GM18867 (cell line): ENCODE results near the gene LRIG1.

Source experiments
- ATAC-seq: cut with Tn5 transposase; IDR thresholded peaks from one replicate; pipeline ENCODE4 v1.9.1; 2021; ENCODE audit warnings: mild to moderate bottlenecking, moderate library complexity; ENCODE audit not compliant: unreplicated experiment

The LRIG1 gene

GRCh38 chr3:66507423-66508260 lies 6.8 kb upstream of the LRIG1 start:
- ATAC-seq: no peak

- ATAC-seq: no peak
Observed at GRCh38 chr3:66506154-66506553, 5.3 kb upstream of the LRIG1 start.

- no peak for ATAC-seq
Observed at GRCh38 chr3:66504850-66505641, 4.2 kb upstream of the LRIG1 start.

GRCh38 chr3:66502981-66503380 lies 2.2 kb upstream of the LRIG1 start:
- no peak for ATAC-seq

GRCh38 chr3:66502245-66502874 lies 1.5 kb upstream of the LRIG1 start:
- ATAC-seq: no peak

- no peak for ATAC-seq
Observed at GRCh38 chr3:66501483-66502244, 842 bp upstream of the LRIG1 start.

GRCh38 chr3:66499881-66500575 lies 794 bp downstream of the LRIG1 start:
- ATAC-seq: peak; percentile 12

GRCh38 chr3:66498687-66499621 lies 1.9 kb downstream of the LRIG1 start:
- ATAC-seq: no peak

- ATAC-seq: no peak
Observed at GRCh38 chr3:66497985-66498671, 2.7 kb downstream of the LRIG1 start.

GRCh38 chr3:66497288-66497984 lies 3.4 kb downstream of the LRIG1 start:
- ATAC-seq: no peak

- ATAC-seq: no peak
Observed at GRCh38 chr3:66496746-66497145, 4.1 kb downstream of the LRIG1 start.

GRCh38 chr3:66496301-66496700 lies 4.5 kb downstream of the LRIG1 start:
- ATAC-seq: no peak

- no peak for ATAC-seq
Observed at GRCh38 chr3:66495668-66496045, 5.2 kb downstream of the LRIG1 start.

GRCh38 chr3:66494959-66495667 lies 5.7 kb downstream of the LRIG1 start:
- ATAC-seq: no peak

- ATAC-seq: no peak
Observed at GRCh38 chr3:66493458-66494099, 7.2 kb downstream of the LRIG1 start.

- ATAC-seq: no peak
Observed at GRCh38 chr3:66492672-66493071, 8.2 kb downstream of the LRIG1 start.

- ATAC-seq: no peak
Observed at GRCh38 chr3:66492071-66492470, 8.8 kb downstream of the LRIG1 start.
